SW480 (cell line): ENCODE results near the gene GRK5.

Experiments
- DNase-seq: peaks from one replicate; pipeline ENCODE4 v3.0.0-alpha.2; 2016; ENCODE audit warnings: low spot score

GRK5 gene

GRCh38 chr10:119318411-119319160 is 111.2 kb downstream of the GRK5 start:
- no peak for DNase-seq

- no peak for DNase-seq
Observed at GRCh38 chr10:119319161-119319919, 112.0 kb downstream of the GRK5 start.

- no peak for DNase-seq
Observed at GRCh38 chr10:119319920-119320258, 112.5 kb downstream of the GRK5 start.

- no peak for DNase-seq
Observed at GRCh38 chr10:119320981-119321380, 113.6 kb downstream of the GRK5 start.

GRCh38 chr10:119323085-119324016 is 116.0 kb downstream of the GRK5 start:
- DNase-seq: no peak

GRCh38 chr10:119325131-119325530 is 117.8 kb downstream of the GRK5 start:
- no peak for DNase-seq

- no peak for DNase-seq
Observed at GRCh38 chr10:119326167-119326566, 118.8 kb downstream of the GRK5 start.

- no peak for DNase-seq
Observed at GRCh38 chr10:119327096-119327745, 119.8 kb downstream of the GRK5 start.

GRCh38 chr10:119328223-119328622 is 120.9 kb downstream of the GRK5 start:
- no peak for DNase-seq

- no peak for DNase-seq
Observed at GRCh38 chr10:119330342-119330741, 123.0 kb downstream of the GRK5 start.

- no peak for DNase-seq
Observed at GRCh38 chr10:119331061-119331460, 123.7 kb downstream of the GRK5 start.

- DNase-seq: no peak
Observed at GRCh38 chr10:119333146-119333792, 125.9 kb downstream of the GRK5 start.

GRCh38 chr10:119335671-119336353 is 128.4 kb downstream of the GRK5 start:
- DNase-seq: no peak

- no peak for DNase-seq
Observed at GRCh38 chr10:119336599-119336998, 129.2 kb downstream of the GRK5 start.

GRCh38 chr10:119337223-119337622 is 129.9 kb downstream of the GRK5 start:
- no peak for DNase-seq

GRCh38 chr10:119337796-119338432 is 130.5 kb downstream of the GRK5 start:
- DNase-seq: peak; percentile 43

- no peak for DNase-seq
Observed at GRCh38 chr10:119339109-119339508, 131.7 kb downstream of the GRK5 start.

GRCh38 chr10:119340893-119341458 is 133.6 kb downstream of the GRK5 start:
- DNase-seq: no peak

GRCh38 chr10:119341459-119342301 is 134.3 kb downstream of the GRK5 start:
- DNase-seq: peak; percentile 40
